ENCODE data around the gene DOCK1.
A peak's percentile ranks its signal among the peaks of the same experiment; 100 is the strongest.
"Not testable (repeated sequence)": the region's sequence is repeated elsewhere in the genome, so short reads cannot be mapped to it uniquely, and the experiment has no call there.

Gene DOCK1

DNA sequence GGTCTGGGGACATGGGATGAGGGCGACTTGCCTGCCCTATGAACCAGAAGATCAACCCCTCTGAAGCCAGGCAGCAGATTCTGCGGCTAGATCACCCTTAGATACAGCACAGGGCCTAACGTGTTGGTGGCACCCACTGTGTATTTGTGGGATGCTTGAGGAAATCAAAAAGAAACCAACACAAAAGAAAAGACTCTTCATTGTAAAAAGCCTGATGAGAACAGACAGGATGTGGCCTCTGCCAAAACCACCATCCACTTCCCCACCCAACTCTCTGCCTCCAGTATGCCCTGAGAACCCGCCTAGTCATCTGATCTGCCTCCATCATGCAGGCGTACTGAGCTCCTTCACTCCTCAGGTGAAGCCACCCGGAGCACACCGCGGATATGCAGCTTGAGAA, 388.4 kb downstream of the DOCK1 start:
- DNase-seq = peak in 1 of 2 donors; percentile 39

GRCh38 chr10:127296696-127297095, 391.5 kb downstream of the DOCK1 start:
- no peak for DNase-seq

DNA sequence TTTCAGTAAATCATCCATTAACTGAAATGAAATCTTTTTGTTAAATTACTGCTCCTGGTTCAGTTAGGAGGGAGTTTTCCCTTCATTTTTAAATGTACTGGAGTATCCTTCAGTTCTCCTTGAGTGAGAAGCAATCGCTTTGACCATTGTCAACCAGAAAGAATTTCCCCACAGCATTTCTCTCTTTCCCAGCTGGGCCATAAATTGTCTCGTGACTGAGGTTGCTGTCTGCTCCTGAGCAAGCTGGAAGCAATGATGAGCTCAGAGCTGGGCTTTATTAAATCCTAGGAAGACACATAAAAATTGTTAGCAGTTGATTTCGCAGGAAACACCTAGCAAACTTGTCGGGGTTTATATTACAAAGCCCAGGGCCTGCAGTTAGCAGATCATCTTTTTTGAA, 393.2 kb downstream of the DOCK1 start:
- no peak for DNase-seq

DNA sequence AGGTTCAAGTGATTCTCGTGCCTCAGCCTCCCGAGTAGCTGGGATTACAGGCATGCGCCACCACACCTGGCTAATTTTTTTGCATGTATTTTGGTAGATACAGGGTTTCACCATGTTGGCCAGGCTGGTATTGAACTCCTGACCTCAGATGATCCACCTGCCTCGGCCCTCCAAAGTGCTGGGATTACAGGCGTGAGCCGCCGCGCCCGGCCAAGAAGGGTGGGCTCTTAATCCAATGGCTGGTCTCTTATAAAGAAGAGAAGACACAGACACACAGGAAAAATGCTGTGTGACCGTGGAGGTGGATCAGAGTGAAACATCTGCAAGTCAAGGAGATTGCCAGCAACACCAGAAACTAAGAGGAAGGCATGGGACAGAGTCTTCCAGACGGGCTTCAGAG, 394.0 kb downstream of the DOCK1 start:
- not testable (repeated sequence) for DNase-seq

DNA sequence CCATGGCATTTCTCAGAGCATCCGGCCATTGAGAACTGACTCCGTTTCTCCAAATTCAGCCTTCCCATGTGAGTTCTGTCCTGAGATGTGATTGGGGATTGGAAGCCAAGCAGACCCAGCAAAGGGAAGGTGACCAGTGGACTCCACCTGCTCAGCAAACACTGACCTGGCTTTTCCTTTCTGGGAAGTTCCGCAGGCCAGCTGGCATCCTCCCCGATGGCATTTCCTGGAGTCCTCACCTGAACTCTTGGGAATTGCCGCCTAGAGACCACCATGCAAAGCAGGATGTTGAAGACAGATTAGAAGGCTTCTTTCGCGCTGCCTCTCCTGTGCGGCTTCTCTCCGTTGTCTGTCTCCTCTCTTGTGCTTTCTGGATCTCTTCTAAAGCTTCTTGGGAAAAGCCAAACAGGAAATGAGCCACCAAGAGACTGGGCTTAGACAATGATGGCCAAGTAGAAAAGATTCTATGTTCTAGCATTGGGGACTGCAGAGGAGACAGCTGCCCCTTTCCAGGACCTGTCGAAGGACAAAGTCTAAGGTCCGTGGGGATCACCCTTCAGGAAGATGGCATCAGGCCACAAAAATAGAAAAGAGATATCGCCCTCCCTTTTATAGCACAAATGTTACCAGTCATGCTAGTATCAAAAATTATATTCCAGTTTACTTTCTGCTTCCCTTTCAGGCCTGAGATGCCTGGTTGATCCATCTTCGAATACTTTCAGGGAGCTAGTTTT, 394.9 kb downstream of the DOCK1 start:
- no peak for DNase-seq

GRCh38 chr10:127300868-127301321, 395.7 kb downstream of the DOCK1 start:
- no peak for DNase-seq

GRCh38 chr10:127302343-127302742, 397.1 kb downstream of the DOCK1 start:
- DNase-seq = no peak

- DNase-seq = no peak
Measured at GRCh38 chr10:127303105-127303504, 397.9 kb downstream of the DOCK1 start.

GRCh38 chr10:127303746-127304145, 398.5 kb downstream of the DOCK1 start:
- no peak for DNase-seq

DNA sequence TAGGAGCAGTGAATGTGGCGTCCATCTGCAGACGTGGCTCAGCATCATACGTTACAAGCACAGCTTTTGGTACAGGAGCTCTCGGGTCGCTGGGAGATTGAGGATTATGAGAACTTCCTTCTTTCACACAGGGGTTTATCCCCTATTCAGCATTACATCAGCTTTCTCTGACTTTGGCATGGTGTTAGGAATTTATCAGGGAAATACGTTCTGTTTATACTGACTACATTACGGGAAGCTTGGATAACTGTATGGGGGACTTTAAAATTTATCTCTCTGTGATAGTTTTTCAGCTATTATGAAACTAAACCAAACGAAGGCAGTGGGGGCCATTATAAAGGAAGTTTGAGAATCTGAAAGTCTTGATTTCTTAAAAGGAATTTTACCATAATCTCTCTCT, 401.3 kb downstream of the DOCK1 start:
- no peak for DNase-seq

- DNase-seq = no peak
Measured at GRCh38 chr10:127307338-127307737, 402.1 kb downstream of the DOCK1 start.

- no peak for DNase-seq
Measured at GRCh38 chr10:127308031-127308430, 402.8 kb downstream of the DOCK1 start.

DNA sequence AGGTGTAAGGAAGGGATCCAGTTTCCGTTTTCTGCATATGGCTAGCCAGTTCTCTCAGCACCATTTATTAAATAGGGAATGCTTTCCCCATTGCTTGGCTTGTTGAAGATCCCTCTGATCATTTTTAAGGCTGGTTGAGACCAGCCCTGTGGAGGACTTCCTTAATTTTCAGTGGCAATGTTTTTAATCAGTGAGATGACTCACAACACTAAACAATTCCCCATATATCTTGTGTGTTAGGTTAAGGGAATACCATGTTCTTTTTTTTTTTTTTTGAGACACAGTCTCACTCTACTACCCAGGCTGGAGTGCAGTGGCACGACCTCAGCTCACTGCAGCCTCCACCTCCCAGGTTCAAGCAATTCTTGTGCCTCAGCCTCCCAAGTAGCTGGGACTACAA, 404.4 kb downstream of the DOCK1 start:
- not testable (repeated sequence) for DNase-seq

GRCh38 chr10:127310430-127310829, 405.2 kb downstream of the DOCK1 start:
- DNase-seq = no peak

DNA sequence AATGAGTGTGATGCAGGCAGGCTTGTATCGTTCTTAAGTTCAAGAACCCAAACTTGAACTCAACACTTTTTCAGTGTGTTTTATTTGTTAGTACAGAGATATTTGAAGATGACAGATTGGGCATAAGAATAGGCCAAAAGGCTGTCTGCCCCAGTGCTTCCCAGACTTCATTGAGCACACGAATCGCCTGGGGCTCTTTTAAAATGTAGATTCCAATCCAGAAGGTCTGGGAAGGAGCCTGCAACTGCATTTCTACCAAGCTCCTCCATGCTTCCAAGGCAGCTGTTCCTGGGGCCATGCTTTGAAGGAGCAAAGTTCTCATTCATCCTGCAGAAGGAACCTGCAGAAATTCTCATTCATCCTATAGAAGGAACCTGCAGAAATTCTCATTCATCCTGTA, 405.7 kb downstream of the DOCK1 start:
- DNase-seq = no peak

DNA sequence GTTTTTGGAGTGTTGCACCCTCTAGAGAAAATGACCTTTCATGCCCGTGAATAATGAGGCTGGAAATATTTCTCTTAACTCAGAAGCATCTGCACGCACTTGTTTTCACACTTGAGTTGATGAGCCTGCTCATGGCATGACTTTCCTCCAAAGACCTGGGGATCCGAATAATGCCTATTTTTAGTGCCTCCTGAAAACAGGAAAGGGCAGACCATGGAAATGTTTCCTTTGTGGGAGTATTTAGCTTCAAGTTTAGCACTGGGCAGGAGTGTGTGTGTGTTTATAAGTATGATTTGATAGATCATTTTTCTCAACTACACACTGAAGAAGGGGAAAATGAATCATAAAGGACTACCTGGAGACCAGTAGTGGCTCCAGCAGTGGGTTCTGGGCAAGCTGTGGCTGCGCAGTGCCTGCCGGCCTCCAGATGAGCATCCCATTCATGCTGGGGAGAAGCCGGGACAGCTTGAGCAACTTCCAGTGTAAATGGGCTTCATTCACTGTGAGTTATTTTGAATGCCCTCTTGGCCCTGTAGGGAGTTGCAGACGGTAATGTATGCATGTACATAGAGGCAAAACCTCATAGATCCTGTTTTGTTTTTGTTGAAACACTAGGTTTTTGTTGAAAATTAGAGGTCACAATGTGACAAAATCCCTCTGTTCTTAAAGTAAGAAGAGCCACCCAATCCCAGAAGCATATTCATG, 408.9 kb downstream of the DOCK1 start:
- DNase-seq = no peak

DNA sequence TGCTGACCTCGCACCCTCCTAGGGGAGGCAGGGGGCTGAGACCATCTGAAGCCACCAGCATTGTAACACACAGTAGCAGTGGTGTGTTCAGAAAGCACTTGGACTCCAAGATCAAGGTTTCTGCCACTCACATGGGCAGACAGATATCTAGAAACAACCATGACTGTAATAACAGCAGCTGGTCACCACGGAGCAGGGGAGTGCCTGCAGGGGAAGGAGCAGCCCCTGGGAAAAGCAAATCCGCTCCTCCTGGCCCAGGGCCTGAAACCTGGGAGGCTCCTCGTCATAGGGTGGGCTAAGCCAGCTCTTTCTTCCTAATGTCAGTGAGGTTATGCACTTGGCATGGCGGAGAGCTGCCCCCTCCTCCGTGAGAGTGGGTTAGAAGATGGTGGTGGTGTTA, 409.6 kb downstream of the DOCK1 start:
- no peak for DNase-seq

- no peak for DNase-seq
Measured at GRCh38 chr10:127315888-127316287, 410.7 kb downstream of the DOCK1 start.

- DNase-seq = no peak
Measured at GRCh38 chr10:127318396-127318795, 413.2 kb downstream of the DOCK1 start.

DNA sequence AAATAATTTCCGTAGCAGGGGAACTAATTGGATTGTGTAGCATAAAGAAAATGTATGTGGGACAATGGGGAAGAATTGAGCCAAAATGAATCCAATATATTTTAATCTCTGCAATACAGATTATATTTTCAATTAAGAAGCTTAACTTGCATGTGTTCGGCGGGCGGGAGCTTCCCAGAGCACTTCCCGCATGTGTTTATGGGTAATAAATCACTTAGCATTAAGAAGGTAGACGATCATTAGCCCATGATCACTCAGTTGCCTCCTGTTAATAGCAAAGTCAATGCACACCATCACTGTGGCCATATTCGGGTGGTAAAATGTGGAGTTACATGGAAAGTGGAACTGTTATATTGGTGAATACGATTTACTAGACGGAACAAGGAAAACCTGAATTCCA, 414.0 kb downstream of the DOCK1 start:
- DNase-seq = no peak

DNA sequence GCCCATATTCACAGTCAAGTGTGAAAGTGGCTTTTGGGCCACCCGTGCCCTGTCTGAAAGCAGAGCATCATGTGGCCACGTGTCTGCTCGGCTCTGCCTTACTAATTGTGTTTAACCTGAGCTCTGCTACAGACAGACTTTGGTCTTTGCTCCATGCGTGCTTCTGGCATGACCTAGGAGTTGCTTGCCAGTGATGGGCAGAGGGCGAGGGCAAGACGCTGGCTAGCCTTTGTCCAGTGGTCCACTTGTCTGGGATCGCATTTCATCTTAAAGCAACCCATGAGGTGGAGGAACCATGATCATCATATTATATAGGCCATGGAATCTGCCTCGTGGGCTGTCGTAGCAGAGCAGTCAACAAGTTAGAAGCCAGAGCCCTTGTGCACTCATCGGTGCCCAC, 414.5 kb downstream of the DOCK1 start:
- no peak for DNase-seq

DNA sequence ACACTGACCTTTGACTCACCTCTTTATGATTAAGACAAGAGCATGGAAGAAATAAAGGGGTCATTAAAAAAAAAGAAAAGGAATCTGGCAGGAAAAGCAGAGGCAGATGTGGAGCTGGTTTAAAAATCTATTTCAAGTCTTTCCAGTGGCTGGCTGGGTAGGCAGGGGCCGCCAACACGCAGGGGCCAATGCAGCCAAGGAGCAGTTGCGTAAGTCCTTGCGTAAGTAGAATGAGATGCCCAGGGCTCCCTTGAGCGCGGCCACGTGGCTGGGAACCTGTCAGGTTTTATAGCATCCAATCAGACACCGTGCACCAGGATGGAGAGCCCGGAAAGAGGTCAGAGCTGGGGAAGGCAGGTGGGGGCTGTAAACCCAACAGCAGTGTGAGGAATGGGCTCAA, 414.9 kb downstream of the DOCK1 start:
- DNase-seq = no peak

GRCh38 chr10:127322286-127322685, 417.1 kb downstream of the DOCK1 start:
- DNase-seq = no peak

DNA sequence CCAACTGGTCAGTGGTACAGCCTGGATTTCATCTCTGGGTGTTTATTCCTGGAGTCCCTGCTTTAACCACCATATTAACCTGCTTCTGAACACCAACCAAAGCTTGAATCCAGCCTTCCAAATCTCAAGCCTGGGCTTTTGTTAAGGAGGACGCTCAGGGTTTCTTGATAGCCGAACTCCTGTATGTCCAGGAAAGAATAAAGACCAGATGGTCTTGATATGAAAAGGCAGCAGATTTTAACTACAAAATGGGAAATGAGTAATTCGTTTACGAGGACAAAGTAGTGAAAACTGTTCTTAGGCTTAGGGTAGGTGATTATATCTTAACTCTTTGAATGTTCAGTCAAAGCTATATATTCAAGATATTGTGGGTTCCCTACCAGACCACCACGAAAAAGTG, 420.3 kb downstream of the DOCK1 start:
- DNase-seq = no peak

DNA sequence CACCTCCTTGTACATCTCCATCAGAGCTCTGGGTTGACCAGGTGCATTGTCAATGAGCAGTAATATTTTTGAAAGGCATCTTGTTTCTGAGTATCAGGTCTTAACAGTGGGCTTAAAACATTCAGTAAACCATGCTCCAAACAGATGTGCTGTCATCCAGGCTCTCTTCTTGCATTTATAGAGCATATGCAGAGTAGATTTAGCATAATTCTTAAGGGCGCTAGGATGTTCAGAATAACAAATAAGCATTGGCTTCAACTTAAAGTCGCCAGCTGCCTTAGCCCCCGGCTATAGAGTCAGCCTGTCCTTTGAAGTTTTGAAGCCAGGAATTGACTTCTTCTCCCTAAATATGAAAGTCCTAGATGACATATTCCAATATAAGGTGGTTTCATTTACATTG, 421.7 kb downstream of the DOCK1 start:
- no peak for DNase-seq

Measured in stimulated activated CD4-positive, alpha-beta T cell treated with anti-CD3 and anti-CD28 coated beads, Interleukin-2, amount 100 ng/mL, for 24 hours (primary cell).